Smooth muscle cell (in vitro differentiated cells): ENCODE measurements around the gene ANKRD62. TPM values are rescaled to one million over a fixed set of nuclear protein-coding genes. Genes with fewer than 3 reads are reported as not detected.

Experiments
- DNase-seq: peaks from one replicate; lab custom pipeline; 2025; ENCODE audit not compliant: unreplicated experiment; lab: John Stamatoyannopoulos, UW
- H2AFZ ChIP-seq: fragments of 200-600 bp; sonication (generic); 2 replicates; pipeline ENCODE4 v1.6.0; 2016; ENCODE audit warnings: antibody characterized with exemption, low read depth, mild to moderate bottlenecking
- H3F3A ChIP-seq: fragments of 200-600 bp; sonication (generic); 2 replicates; pipeline ENCODE4 v1.6.0; 2017; ENCODE audit warnings: antibody characterized with exemption, low read depth
- H3K27ac ChIP-seq: fragments of 200-600 bp; sonication (generic); 2 replicates; pipeline ENCODE4 v1.5.1; 2016; ENCODE audit warnings: low read depth, mild to moderate bottlenecking
- H3K27me3 ChIP-seq: fragments of 200-600 bp; sonication (generic); 2 replicates; pipeline ENCODE4 v1.6.1; 2016; ENCODE audit warnings: low read depth, mild to moderate bottlenecking
- H3K36me3 ChIP-seq: fragments of 200-600 bp; sonication (generic); 2 replicates; pipeline ENCODE4 v1.5.1; 2016; ENCODE audit warnings: low read depth
- H3K4me1 ChIP-seq: fragments of 200-600 bp; sonication (generic); 2 replicates; pipeline ENCODE4 v1.5.1; 2016; ENCODE audit warnings: low read depth
- H3K4me2 ChIP-seq: fragments of 200-600 bp; sonication (generic); 2 replicates; pipeline ENCODE4 v1.6.0; 2016; ENCODE audit warnings: mild to moderate bottlenecking
- H3K4me3 ChIP-seq: fragments of 200-600 bp; sonication (generic); 2 replicates; pipeline ENCODE4 v1.5.1; 2016; ENCODE audit warnings: mild to moderate bottlenecking
- H3K79me2 ChIP-seq: fragments of 200-600 bp; sonication (generic); 2 replicates; pipeline ENCODE4 v1.6.0; 2016; ENCODE audit warnings: low read depth, mild to moderate bottlenecking
- H3K9ac ChIP-seq: fragments of 200-600 bp; sonication (generic); 2 replicates; pipeline ENCODE4 v1.6.0; 2016; ENCODE audit warnings: low read depth
- H3K9me3 ChIP-seq: fragments of 200-600 bp; sonication (generic); replicated peaks from 2 replicates; pipeline ENCODE4 v1.5.1; 2016; ENCODE audit warnings: low read depth
- H4K20me1 ChIP-seq: fragments of 200-600 bp; sonication (generic); 2 replicates; pipeline ENCODE4 v1.6.0; 2016; ENCODE audit warnings: low read depth
- WGBS: methylation state at CpG from one replicate; pipeline ENCODE4 v1.1.7; 2016; ENCODE audit warnings: low lambda C conversion rate; 5-methylcytosine and 5-hydroxymethylcytosine counted together
- polyA plus RNA-seq: library from polyadenylated mRNA; unstranded; fragments of >200 nt; fragmentation: Nextera tagmentation; extraction: Ambion mirVana; gene quantifications from 2 replicates; pipeline ENCODE4 v1.2.1, GENCODE V29; 2016
- total RNA-seq: library from RNA; depleted of rRNA; stranded (reverse); fragments of >200 nt; gene quantifications from 2 replicates; pipeline ENCODE4 v1.2.3, GENCODE V29; 2014
- TF ChIP-seq, protein P1 (sequence below): fragments of 200-600 bp; sonication (generic); IDR thresholded peaks from 2 replicates; pipeline ENCODE4 v1.5.1; 2017; ENCODE audit warnings: borderline replicate concordance, mild to moderate bottlenecking, antibody characterized with exemption; ENCODE audit not compliant: insufficient read depth, poor library complexity, severe bottlenecking

Gene ANKRD62
- total and polyA plus RNA-seq, 2 experiments from 2014 or later = not detected

GRCh38 chr18:12056034-12056883 lies 37.4 kb upstream of the ANKRD62 start:
- 85% methylated on average over 13 of the region's 14 CpGs for WGBS

GRCh38 chr18:12056884-12057402 lies 36.7 kb upstream of the ANKRD62 start:
- DNase-seq = no peak
- H3K9ac ChIP-seq = no peak overlapping the region
- no peaks in the 10 kb centered on the region for H3F3A ChIP-seq
- no peaks in the 10 kb centered on the region for H3K4me1 ChIP-seq
- no peaks in the 10 kb centered on the region for H3K27me3 ChIP-seq
- H3K9me3 ChIP-seq = no peaks in the 10 kb centered on the region
- no peak overlapping the region for H3K27ac ChIP-seq
- TF ChIP-seq, protein P1, sequence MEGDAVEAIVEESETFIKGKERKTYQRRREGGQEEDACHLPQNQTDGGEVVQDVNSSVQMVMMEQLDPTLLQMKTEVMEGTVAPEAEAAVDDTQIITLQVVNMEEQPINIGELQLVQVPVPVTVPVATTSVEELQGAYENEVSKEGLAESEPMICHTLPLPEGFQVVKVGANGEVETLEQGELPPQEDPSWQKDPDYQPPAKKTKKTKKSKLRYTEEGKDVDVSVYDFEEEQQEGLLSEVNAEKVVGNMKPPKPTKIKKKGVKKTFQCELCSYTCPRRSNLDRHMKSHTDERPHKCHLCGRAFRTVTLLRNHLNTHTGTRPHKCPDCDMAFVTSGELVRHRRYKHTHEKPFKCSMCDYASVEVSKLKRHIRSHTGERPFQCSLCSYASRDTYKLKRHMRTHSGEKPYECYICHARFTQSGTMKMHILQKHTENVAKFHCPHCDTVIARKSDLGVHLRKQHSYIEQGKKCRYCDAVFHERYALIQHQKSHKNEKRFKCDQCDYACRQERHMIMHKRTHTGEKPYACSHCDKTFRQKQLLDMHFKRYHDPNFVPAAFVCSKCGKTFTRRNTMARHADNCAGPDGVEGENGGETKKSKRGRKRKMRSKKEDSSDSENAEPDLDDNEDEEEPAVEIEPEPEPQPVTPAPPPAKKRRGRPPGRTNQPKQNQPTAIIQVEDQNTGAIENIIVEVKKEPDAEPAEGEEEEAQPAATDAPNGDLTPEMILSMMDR = no peak
- no peak overlapping the region for H2AFZ ChIP-seq
- 83% methylated on average over 13 of the region's 14 CpGs for WGBS
- H3K79me2 ChIP-seq = no peaks in the 10 kb centered on the region
- H3K4me2 ChIP-seq = no peak overlapping the region
- no peaks in the 10 kb centered on the region for H3K36me3 ChIP-seq
- H3K4me3 ChIP-seq = no peak overlapping the region
- no peaks in the 10 kb centered on the region for H4K20me1 ChIP-seq

More at GRCh38 chr18:12056034-12056883, 37.4 kb upstream of the ANKRD62 start:
- Histone ChIP-seq H3K9ac (no peak overlapping the region), H4K20me1 (no peaks in the 10 kb centered on the region), H3K4me1 (no peaks in the 10 kb centered on the region), H3K27me3 (no peaks in the 10 kb centered on the region), H2AFZ (no peak overlapping the region), H3K9me3 (no peaks in the 10 kb centered on the region), H3F3A (no peaks in the 10 kb centered on the region), H3K4me3 (no peak overlapping the region), H3K4me2 (no peak overlapping the region), H3K27ac (no peak overlapping the region), H3K79me2 (no peaks in the 10 kb centered on the region), H3K36me3 (no peaks in the 10 kb centered on the region)
- DNase-seq = no peak
- TF ChIP-seq, protein P1 = no peak

DNA sequence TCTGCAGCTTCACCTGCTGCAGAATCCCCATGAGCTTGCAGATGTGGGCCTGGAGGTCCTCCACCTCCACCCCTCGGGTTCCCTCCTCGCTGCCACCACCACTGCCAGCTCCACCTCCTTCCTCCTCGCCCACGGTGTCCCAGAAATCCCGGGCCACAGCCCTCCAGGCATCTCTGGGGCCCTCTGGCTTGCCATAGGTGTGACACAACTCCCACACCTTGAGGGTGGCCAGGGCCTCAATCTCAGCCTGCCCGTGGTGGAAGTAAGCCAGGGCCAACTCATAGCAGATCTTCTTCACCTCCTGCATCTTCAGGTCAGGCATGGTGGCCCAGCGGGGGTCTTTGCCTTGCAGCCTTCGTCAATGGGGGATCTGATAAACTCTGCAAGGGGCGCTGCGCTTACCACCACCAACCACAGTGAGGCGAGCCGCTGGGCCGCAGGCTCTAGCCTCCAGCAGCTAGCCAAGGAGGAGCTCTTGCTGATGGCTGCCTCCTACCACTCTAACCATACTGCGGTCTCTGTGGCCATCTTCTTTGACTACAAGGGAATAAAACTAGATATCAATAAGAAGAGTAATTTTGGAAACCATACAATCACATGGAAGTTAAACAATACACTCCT lies 36.1 kb upstream of the ANKRD62 start:
- Histone ChIP-seq H3K27me3 (no peaks in the 10 kb centered on the region), H3K9ac (no peak overlapping the region), H3K4me3 (no peak overlapping the region), H3F3A (no peaks in the 10 kb centered on the region), H3K27ac (no peak overlapping the region), H3K4me2 (no peak overlapping the region), H3K79me2 (no peaks in the 10 kb centered on the region), H3K36me3 (no peaks in the 10 kb centered on the region), H3K4me1 (no peaks in the 10 kb centered on the region), H4K20me1 (no peaks in the 10 kb centered on the region), H2AFZ (no peak overlapping the region), H3K9me3 (no peaks in the 10 kb centered on the region)
- DNase-seq = no peak
- TF ChIP-seq, protein P1 = no peak
- 68% methylated on average over 14 of the region's 14 CpGs for WGBS
